WTC11 (cell line): ENCODE results near the gene CREBBP. TPM values are rescaled to one million over a fixed set of nuclear protein-coding genes. Genes with fewer than 3 reads are reported as not detected.

ENCODE experiments used
- ATAC-seq: fragments of 200-7000 bp; cut with Tn5 transposase; 2 replicates; pipeline ENCODE4 v1.10.0; 2021; ENCODE audit warnings: mild to moderate bottlenecking, moderate library complexity
- CTCF ChIA-PET: fragments of 300-600 bp; sonication (Branson Sonifier 250); formaldehyde crosslinking; loops from one replicate; lab custom pipeline; 2021; ENCODE audit warnings: antibody characterized with exemption; lab: Charles Lee
- POLR2A ChIA-PET: fragments of 350-600 bp; sonication (Branson Sonifier 250); formaldehyde crosslinking; loops from one replicate; lab custom pipeline; 2021; ENCODE audit warnings: antibody characterized with exemption; lab: Charles Lee
- DNase-seq: peaks from one replicate; pipeline ENCODE4 v3.0.0; 2021; ENCODE audit warnings: low spot score
- H3K27ac Mint-ChIP-seq: 2 replicates; pipeline ENCODE4 v1.8.0; 2021; ENCODE audit warnings: mixed read lengths
- H3K27me3 Mint-ChIP-seq: 2 replicates; pipeline ENCODE4 v1.8.0; 2021; ENCODE audit warnings: low read depth, mild to moderate bottlenecking, moderate library complexity, mixed read lengths
- H3K36me3 Mint-ChIP-seq: 2 replicates; pipeline ENCODE4 v1.8.0; 2021; ENCODE audit warnings: mixed read lengths
- H3K4me1 Mint-ChIP-seq: 2 replicates; pipeline ENCODE4 v1.8.0; 2022; ENCODE audit warnings: mixed read lengths
- H3K4me3 Mint-ChIP-seq: 2 replicates; pipeline ENCODE4 v1.8.0; 2021; ENCODE audit warnings: mild to moderate bottlenecking, moderate library complexity, mixed read lengths
- H3K9me3 Mint-ChIP-seq: 2 replicates; pipeline ENCODE4 v1.8.0; 2021; ENCODE audit warnings: mixed read lengths
- ARID4B ChIP-seq: sonication (generic); formaldehyde crosslinking; IDR thresholded peaks from 2 replicates; pipeline ENCODE4 v1.8.0; 2023; ENCODE audit warnings: missing genetic modification reagents, mild to moderate bottlenecking, borderline replicate concordance
- MYBL2 ChIP-seq: sonication (generic); formaldehyde crosslinking; IDR thresholded peaks from 2 replicates; pipeline ENCODE4 v1.8.1; 2023; ENCODE audit warnings: mild to moderate bottlenecking, moderate library complexity, missing genetic modification reagents
- TEAD4 ChIP-seq: sonication (generic); formaldehyde crosslinking; IDR thresholded peaks from 2 replicates; pipeline ENCODE4 v1.8.0; 2022; ENCODE audit warnings: mild to moderate bottlenecking, missing genetic modification reagents
- USF1 ChIP-seq: sonication (generic); formaldehyde crosslinking; IDR thresholded peaks from 2 replicates; pipeline ENCODE4 v1.8.0; 2022; ENCODE audit warnings: mild to moderate bottlenecking, missing genetic modification reagents
- ZNF121 ChIP-seq: sonication (generic); formaldehyde crosslinking; IDR thresholded peaks from 2 replicates; pipeline ENCODE4 v1.8.0; 2023; ENCODE audit warnings: missing genetic modification reagents
- ZNF281 ChIP-seq: sonication (generic); formaldehyde crosslinking; IDR thresholded peaks from 2 replicates; pipeline ENCODE4 v1.8.0; 2023; ENCODE audit warnings: mild to moderate bottlenecking, missing genetic modification reagents
- ZNF416 ChIP-seq: fragments of 250-450 bp; sonication (Bioruptor Pico); IDR thresholded peaks from 2 replicates; pipeline ENCODE4 v1.9.0; 2021; ENCODE audit warnings: mild to moderate bottlenecking, inconsistent platforms
- total RNA-seq: library from RNA; stranded (reverse); gene quantifications from 3 replicates; pipeline ENCODE4 v1.2.3, GENCODE V29; 2021
- TF ChIP-seq, protein P1 (sequence below): sonication (generic); formaldehyde crosslinking; IDR thresholded peaks from 2 replicates; pipeline ENCODE4 v1.8.1; 2023; ENCODE audit warnings: mild to moderate bottlenecking, missing genetic modification reagents

CREBBP gene
- total RNA-seq, 1 experiment from 2014 or later, result 49.6 TPM

DNA sequence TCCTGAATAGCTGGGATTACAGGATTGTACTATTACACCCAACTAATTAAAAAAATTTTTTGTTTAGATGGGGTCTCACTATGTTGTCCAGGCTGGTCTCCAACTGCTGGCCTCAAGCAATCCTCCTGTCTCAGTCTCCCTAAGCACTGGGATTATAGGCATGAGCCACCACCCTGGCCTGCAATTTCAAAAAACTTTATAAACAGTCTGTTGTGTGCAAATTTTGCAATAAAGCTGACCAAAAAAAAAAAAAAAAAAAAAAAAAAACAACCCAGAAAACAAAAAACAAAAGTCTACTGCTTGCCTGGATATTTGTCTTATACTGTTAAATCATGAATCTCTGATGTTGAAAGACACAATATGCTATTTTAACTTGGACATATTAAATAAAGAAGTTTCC lies 4.4 kb downstream of the CREBBP start:
- TF ChIP-seq, protein P1, sequence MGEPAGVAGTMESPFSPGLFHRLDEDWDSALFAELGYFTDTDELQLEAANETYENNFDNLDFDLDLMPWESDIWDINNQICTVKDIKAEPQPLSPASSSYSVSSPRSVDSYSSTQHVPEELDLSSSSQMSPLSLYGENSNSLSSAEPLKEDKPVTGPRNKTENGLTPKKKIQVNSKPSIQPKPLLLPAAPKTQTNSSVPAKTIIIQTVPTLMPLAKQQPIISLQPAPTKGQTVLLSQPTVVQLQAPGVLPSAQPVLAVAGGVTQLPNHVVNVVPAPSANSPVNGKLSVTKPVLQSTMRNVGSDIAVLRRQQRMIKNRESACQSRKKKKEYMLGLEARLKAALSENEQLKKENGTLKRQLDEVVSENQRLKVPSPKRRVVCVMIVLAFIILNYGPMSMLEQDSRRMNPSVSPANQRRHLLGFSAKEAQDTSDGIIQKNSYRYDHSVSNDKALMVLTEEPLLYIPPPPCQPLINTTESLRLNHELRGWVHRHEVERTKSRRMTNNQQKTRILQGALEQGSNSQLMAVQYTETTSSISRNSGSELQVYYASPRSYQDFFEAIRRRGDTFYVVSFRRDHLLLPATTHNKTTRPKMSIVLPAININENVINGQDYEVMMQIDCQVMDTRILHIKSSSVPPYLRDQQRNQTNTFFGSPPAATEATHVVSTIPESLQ, result no peak
- TF ChIP-seq TEAD4 (CRISPR knock-in tag) (no peak), ZNF416 (CRISPR knock-in tag) (no peak), ZNF281 (CRISPR knock-in tag) (no peak), MYBL2 (CRISPR knock-in tag) (no peak), ZNF121 (CRISPR knock-in tag) (no peak)
- TF ChIP-seq, all 79 proteins: peak for 0
- no peak for DNase-seq
- H3K4me3 Mint-ChIP-seq, result no peak overlapping the region
- CTCF ChIA-PET, result interaction anchor here (1.6 kb wide), 1 partner anchor 63 kb away, joined by 5 read pairs; no protein-coding TSS in a partner anchor
- peaks cover 12% of the 10 kb centered on the region for H3K36me3 Mint-ChIP-seq
- no peak for ATAC-seq
- no peak overlapping the region for H3K27ac Mint-ChIP-seq
- peaks cover 79% of the 10 kb centered on the region for H3K4me1 Mint-ChIP-seq
- POLR2A ChIA-PET, result interaction anchor here (0.6 kb wide), 1 partner anchor 754 kb away, joined by 6 read pairs; no protein-coding TSS in a partner anchor
- H3K27me3 Mint-ChIP-seq, result peaks cover 4% of the 10 kb centered on the region; the same call in 1 of the 2 replicates
- no peaks in the 10 kb centered on the region for H3K9me3 Mint-ChIP-seq

DNA sequence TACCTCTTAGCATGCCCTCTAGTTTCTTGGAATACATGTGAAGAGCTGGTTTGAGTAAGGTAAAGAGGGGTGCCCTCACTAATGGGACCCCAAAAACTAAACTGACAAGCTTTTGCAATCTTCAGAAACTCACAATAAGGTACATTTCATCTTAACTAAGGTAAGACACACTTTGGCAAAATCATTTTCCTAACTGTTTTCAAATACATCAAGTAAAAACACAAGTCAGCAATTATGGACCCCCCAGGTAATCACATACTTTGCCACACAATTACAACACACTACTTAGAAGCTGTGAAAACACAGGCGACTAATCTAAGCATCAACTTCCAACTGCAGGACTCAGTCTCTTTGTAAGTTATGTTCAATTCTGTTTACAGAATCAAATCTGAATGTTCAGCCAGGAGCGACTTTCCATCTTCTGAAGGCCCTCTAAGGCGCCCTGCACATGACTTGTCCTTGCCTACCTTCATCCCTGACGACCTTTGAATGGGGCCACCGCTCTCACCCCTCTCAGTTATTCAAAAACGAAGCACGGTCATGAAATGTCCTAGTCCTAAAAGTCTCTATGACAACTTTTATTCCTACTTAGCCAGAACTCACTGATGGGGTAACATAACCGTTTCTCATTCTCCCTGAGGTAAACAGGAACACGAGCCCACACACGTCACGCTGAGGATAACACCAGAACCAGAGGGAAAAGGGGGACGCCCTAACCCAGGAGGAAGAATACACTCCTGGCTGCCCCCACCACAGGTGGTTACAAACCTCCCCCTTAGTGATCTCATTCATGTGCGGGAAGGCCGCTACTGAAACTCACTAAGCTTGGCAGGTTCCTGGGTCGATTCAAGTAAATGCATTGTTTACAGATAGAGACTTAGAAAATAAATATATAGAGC lies 5.5 kb downstream of the CREBBP start:
- POLR2A ChIA-PET, result no interaction called here
- TF ChIP-seq ARID4B (CRISPR knock-in tag), result no peak
- TF ChIP-seq, all 79 proteins: peak for 0
- peaks cover 12% of the 10 kb centered on the region for H3K36me3 Mint-ChIP-seq
- no peak overlapping the region for H3K4me3 Mint-ChIP-seq
- ATAC-seq (no peak; the same call in 1 of the 2 replicates), DNase-seq (no peak)
- H3K27ac Mint-ChIP-seq, result no peak overlapping the region
- CTCF ChIA-PET, result no interaction called here
- peaks cover 4% of the 10 kb centered on the region; the same call in 1 of the 2 replicates for H3K27me3 Mint-ChIP-seq
- H3K4me1 Mint-ChIP-seq, result peaks cover 88% of the 10 kb centered on the region
- no peaks in the 10 kb centered on the region for H3K9me3 Mint-ChIP-seq

- peaks cover 12% of the 10 kb centered on the region for H3K36me3 Mint-ChIP-seq
- no peak for ATAC-seq
- TF ChIP-seq USF1, result no peak
- TF ChIP-seq, all 79 proteins: peak for 0
- H3K4me1 Mint-ChIP-seq, result peaks cover 93% of the 10 kb centered on the region
- no peak overlapping the region for H3K27ac Mint-ChIP-seq
- DNase-seq, result no peak
- peaks cover 4% of the 10 kb centered on the region; the same call in 1 of the 2 replicates for H3K27me3 Mint-ChIP-seq
- ChIA-PET POLR2A (no interaction called here), CTCF (no interaction called here)
- no peaks in the 10 kb centered on the region for H3K9me3 Mint-ChIP-seq
- no peak overlapping the region for H3K4me3 Mint-ChIP-seq
Observed at GRCh38 chr16:3874242-3874641, 6.3 kb downstream of the CREBBP start.
